ENCODE data around the gene IGLON5.

IGLON5 gene

DNA sequence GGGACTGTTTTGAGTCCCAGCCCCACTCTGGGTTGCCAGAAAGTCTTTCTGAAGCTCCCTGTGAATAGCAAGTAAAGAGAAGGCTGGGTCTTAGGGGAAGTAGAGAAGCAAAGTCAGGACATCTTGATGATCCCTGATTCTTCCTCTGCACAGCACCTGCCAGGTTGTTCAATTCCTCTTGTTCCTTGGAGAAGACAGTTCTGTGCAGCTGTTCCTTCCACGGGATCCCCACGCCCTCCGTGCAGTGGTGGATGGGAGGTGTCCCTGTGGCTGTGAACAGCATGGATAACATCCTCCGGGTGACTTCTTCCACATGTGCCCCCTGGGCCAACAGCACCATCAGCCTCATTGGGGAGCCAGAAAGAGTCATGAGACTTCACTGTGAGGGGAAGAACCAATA lies 29.1 kb upstream of the IGLON5 start:
- Histone ChIP-seq H3K36me3 (ENCODE audit: low read length) (no peaks in the 10 kb centered on the region), H3K4me2 (ENCODE audit: low read depth, low read length, poor library complexity, severe bottlenecking) (no peak overlapping the region), H3K4me3 (ENCODE audit: insufficient read depth, low read length, poor library complexity, severe bottlenecking) (no peak overlapping the region), H3K27me3 (ENCODE audit: low read length) (no peaks in the 10 kb centered on the region), H3K27ac (ENCODE audit: low read depth, low read length) (no peak overlapping the region), H3F3A (ENCODE audit: insufficient read depth) (no peaks in the 10 kb centered on the region), H4K20me1 (ENCODE audit: low read depth, low read length) (no peaks in the 10 kb centered on the region), H3K9ac (ENCODE audit: low read length) (no peak overlapping the region), H3K9me3 (ENCODE audit: insufficient read depth, low read length) (no peaks in the 10 kb centered on the region), H3K79me2 (ENCODE audit: insufficient read depth, low read length) (no peaks in the 10 kb centered on the region), H3K9me2 (replicated peaks; ENCODE audit: insufficient read depth, low read length) (no peaks in the 10 kb centered on the region), H2AFZ (ENCODE audit: low read depth, low read length, severe bottlenecking) (no peak overlapping the region)
- no peak for TF ChIP-seq EZH2phosphoT487 (conservative IDR thresholded peaks at IDR 0.05; ENCODE audit: low read length)
- TF ChIP-seq, protein P1, sequence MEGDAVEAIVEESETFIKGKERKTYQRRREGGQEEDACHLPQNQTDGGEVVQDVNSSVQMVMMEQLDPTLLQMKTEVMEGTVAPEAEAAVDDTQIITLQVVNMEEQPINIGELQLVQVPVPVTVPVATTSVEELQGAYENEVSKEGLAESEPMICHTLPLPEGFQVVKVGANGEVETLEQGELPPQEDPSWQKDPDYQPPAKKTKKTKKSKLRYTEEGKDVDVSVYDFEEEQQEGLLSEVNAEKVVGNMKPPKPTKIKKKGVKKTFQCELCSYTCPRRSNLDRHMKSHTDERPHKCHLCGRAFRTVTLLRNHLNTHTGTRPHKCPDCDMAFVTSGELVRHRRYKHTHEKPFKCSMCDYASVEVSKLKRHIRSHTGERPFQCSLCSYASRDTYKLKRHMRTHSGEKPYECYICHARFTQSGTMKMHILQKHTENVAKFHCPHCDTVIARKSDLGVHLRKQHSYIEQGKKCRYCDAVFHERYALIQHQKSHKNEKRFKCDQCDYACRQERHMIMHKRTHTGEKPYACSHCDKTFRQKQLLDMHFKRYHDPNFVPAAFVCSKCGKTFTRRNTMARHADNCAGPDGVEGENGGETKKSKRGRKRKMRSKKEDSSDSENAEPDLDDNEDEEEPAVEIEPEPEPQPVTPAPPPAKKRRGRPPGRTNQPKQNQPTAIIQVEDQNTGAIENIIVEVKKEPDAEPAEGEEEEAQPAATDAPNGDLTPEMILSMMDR (IDR thresholded peaks at IDR 0.05; ENCODE audit: insufficient read depth, low read length, poor library complexity, severe bottlenecking) = no peak

DNA sequence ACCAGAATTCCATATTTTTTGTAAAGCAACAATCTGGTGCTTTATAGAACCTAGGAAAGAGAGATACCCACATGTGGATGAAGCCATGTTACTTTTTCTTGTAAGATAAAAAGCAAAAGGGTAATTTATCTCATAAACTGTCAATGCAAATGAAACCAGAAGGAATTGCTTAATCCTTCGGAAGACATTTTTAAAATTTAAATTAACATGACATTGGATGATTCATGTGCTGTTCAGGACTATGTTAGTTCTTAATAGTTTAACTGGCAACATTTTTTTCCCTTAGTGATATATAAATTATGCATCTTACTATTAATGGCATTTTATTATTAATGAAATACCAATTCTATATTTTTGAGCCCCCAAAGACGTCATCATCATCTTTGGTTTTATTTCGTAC lies 25.8 kb upstream of the IGLON5 start:
- H4K20me1 ChIP-seq (ENCODE audit: low read depth, low read length) = no peaks in the 10 kb centered on the region
- H3K9ac ChIP-seq (ENCODE audit: low read length) = no peak overlapping the region
- H3K9me2 ChIP-seq (replicated peaks; ENCODE audit: insufficient read depth, low read length) = no peaks in the 10 kb centered on the region
- no peak overlapping the region for H3K4me3 ChIP-seq (ENCODE audit: insufficient read depth, low read length, poor library complexity, severe bottlenecking)
- no peak overlapping the region for H2AFZ ChIP-seq (ENCODE audit: low read depth, low read length, severe bottlenecking)
- no peak overlapping the region for H3K4me2 ChIP-seq (ENCODE audit: low read depth, low read length, poor library complexity, severe bottlenecking)
- no peaks in the 10 kb centered on the region for H3K9me3 ChIP-seq (ENCODE audit: insufficient read depth, low read length)
- no peak overlapping the region for H3K27ac ChIP-seq (ENCODE audit: low read depth, low read length)
- no peaks in the 10 kb centered on the region for H3K27me3 ChIP-seq (ENCODE audit: low read length)
- no peaks in the 10 kb centered on the region for H3K36me3 ChIP-seq (ENCODE audit: low read length)
- no peaks in the 10 kb centered on the region for H3F3A ChIP-seq (ENCODE audit: insufficient read depth)
- no peak for TF ChIP-seq EZH2phosphoT487 (conservative IDR thresholded peaks at IDR 0.05; ENCODE audit: low read length)
- TF ChIP-seq, protein P1 (IDR thresholded peaks at IDR 0.05; ENCODE audit: insufficient read depth, low read length, poor library complexity, severe bottlenecking) = no peak
- H3K79me2 ChIP-seq (ENCODE audit: insufficient read depth, low read length) = no peaks in the 10 kb centered on the region

DNA sequence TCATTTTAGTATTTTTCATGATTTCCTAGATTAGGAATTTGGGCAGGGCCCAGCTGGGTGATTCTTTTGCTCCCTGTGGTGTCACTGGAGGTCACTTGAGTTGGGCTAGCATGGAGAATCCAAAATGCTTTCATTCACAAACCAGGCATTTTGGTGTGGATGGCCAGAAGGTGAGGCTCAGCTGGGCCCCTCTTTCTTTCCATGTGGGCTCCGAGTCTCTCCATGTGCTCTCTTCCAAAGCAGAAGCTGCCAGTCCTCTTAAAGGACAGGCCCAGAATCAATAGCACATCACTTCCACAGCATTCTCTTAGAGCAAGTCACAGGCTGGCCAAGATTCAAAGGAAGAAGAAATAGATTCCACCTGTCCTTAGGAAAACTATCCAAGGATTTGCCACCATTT lies 21.8 kb upstream of the IGLON5 start:
- no peak overlapping the region for H2AFZ ChIP-seq (ENCODE audit: low read depth, low read length, severe bottlenecking)
- H3K27me3 ChIP-seq (ENCODE audit: low read length) = no peaks in the 10 kb centered on the region; the same call in 1 of the 2 replicates
- H4K20me1 ChIP-seq (ENCODE audit: low read depth, low read length) = no peaks in the 10 kb centered on the region
- H3F3A ChIP-seq (ENCODE audit: insufficient read depth) = no peaks in the 10 kb centered on the region
- no peak overlapping the region for H3K27ac ChIP-seq (ENCODE audit: low read depth, low read length)
- H3K9ac ChIP-seq (ENCODE audit: low read length) = no peak overlapping the region
- no peak overlapping the region for H3K4me2 ChIP-seq (ENCODE audit: low read depth, low read length, poor library complexity, severe bottlenecking)
- H3K36me3 ChIP-seq (ENCODE audit: low read length) = no peaks in the 10 kb centered on the region
- no peaks in the 10 kb centered on the region for H3K9me3 ChIP-seq (ENCODE audit: insufficient read depth, low read length)
- no peak for TF ChIP-seq EZH2phosphoT487 (conservative IDR thresholded peaks at IDR 0.05; ENCODE audit: low read length)
- TF ChIP-seq, protein P1 (IDR thresholded peaks at IDR 0.05; ENCODE audit: insufficient read depth, low read length, poor library complexity, severe bottlenecking) = no peak
- H3K4me3 ChIP-seq (ENCODE audit: insufficient read depth, low read length, poor library complexity, severe bottlenecking) = no peak overlapping the region
- no peaks in the 10 kb centered on the region for H3K79me2 ChIP-seq (ENCODE audit: insufficient read depth, low read length)
- H3K9me2 ChIP-seq (replicated peaks; ENCODE audit: insufficient read depth, low read length) = no peaks in the 10 kb centered on the region

Measured in SU-DHL-6 (cell line).